GM13976 (cell line): ENCODE results near the gene TTC4.
A peak's percentile ranks its signal among the peaks of the same experiment; 100 is the strongest.

Experiments
- DNase-seq: peaks from one replicate; pipeline ENCODE4 v3.0.0; 2012; ENCODE audit warnings: low spot score
- CTCF ChIP-seq: IDR thresholded peaks from 2 replicates; pipeline ENCODE4 v1.5.1; 2012; ENCODE audit warnings: borderline replicate concordance, mild to moderate bottlenecking; ENCODE audit not compliant: insufficient read depth; ENCODE audit errors: extremely low read depth, missing control alignments, control extremely low read depth
- in situ Hi-C: fragments of 300-500 bp; cut with MboI; formaldehyde crosslinking; loops from one replicate; pipeline ENCODE4 v1.12.0; 2022; ENCODE audit warnings: low sequenced_read_pairs, mixed read lengths, inconsistent platforms; ENCODE audit not compliant: unreplicated experiment

Gene TTC4

GRCh38 chr1:54715493-54716298, at the start of gene TTC4:
Gene TTC4 (plus strand): TSS chr1:54715861. CDS start chr1:54715909, 48 bp downstream.
- no peak for TF ChIP-seq CTCF
- in situ Hi-C loops: no loop called here
- DNase-seq: peak; percentile 96

GRCh38 chr1:54666333-54666732, 49.3 kb upstream of the TTC4 start:
- in situ Hi-C loops: no loop called here
- TF ChIP-seq CTCF: no peak
- no peak for DNase-seq

DNA sequence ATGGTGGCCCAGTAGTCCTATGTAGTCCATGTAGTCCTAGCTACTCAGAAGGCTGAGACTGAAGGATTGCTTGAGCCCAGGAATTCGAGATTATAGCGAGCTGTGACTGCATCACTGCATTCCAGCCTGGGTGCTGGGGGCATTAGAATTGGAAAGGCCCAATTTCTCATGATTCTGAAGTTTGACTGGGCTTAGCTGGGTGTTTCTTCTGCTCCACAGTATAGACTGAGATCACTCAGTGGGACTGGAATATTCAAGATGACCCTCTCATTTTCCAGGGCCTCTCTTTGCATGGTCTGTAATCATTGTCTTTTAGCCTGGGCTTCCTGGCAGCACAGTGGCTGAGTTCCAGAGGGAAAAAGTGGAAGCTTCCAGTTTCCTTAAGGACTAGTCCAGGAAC, 47.9 kb upstream of the TTC4 start:
- no peak for TF ChIP-seq CTCF
- in situ Hi-C loops: no loop called here
- DNase-seq: no peak

- DNase-seq: no peak
- in situ Hi-C loops: no loop called here
- no peak for TF ChIP-seq CTCF
These were observed 47.1 kb upstream of the TTC4 start for GRCh38 chr1:54668567-54668966.

DNA sequence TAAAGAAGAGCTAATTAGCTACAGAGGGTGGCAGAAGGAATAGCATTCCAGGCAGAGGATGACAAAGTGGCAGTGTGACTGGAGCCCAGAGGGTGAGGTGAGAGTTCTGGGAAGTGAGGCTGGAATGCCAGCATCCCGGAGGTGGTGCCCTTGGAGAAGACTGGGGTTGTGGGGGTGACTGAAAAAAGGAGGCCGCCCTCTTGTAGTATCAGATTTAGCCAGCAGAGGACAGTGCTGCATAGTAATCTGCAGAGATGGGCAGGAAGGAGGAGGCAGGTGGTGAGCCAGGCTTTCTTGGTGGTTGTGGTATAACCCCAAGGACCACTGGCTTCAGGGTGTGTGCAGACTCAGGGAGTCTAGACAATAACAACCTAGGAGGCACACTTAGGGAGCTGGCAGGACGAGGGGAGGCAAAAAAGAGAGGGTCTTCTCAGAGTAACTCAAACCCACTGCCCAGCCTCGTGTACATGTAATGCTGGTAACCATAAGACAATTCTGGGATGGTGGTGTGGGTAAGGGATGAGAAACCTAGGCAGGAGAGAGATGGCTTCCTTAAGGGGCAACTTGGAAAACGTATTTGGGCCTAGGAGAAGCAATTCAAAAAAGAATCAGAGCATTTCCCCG, 43.6 kb upstream of the TTC4 start:
- in situ Hi-C loops: loop anchor here (10.0 kb wide), 1 partner anchor 123 kb away; no protein-coding TSS in a partner anchor

More for the DNA sequence above, 43.6 kb upstream of the TTC4 start:
- TF ChIP-seq CTCF: peak; percentile 69
- DNase-seq: peak; percentile 80
